ENCODE results near the gene PYGO1.
A peak's percentile ranks its signal among the peaks of the same experiment; 100 is the strongest.
"Not testable (repeated sequence)": the region's sequence is repeated elsewhere in the genome, so short reads cannot be mapped to it uniquely, and the experiment has no call there.

Gene PYGO1, protein sequence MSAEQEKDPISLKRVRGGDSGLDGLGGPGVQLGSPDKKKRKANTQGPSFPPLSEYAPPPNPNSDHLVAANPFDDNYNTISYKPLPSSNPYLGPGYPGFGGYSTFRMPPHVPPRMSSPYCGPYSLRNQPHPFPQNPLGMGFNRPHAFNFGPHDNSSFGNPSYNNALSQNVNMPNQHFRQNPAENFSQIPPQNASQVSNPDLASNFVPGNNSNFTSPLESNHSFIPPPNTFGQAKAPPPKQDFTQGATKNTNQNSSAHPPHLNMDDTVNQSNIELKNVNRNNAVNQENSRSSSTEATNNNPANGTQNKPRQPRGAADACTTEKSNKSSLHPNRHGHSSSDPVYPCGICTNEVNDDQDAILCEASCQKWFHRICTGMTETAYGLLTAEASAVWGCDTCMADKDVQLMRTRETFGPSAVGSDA

DNA sequence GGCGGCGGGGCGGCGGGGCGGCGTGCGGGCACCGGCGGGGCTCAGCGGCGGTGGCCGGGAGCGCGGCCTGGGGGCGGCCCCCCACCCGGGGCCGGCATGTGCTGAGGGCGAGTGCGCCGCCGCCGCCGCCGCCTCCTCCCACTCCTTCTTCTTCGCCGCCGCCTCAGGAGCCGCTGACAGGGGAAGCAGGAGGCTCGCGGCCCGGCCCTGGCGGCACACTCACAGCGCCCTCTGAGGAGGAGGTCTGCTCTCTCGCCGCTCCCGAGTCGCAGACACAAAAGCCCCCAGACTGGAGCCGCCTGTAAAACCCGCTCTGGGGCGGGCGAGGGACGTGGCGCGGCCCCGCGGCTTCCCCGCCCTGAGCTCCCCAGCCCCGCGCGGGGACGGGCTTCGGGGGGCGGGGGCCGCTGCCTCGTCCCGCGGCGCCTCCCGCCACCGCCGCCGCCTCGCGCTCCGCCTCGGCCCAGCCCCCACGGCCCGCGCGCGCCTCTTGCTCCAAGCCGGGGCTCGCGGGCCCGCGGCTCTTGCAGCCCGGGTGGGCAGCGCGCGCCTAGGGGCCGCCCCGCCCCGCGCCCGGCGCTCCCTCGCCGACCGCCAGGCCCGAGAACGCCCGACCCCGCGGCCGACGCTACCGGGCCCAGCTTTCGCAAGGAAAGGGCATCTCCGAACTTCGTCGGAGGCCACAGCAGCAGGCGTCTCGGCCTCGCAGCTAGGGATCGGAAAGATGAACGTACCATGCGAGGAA lies at the start of gene PYGO1:
TSS of gene PYGO1 (minus strand) at position 276 of the 745 bp plus-strand sequence. CDS start 462 bp downstream, outside the sequence.
- DNase-seq, result peak; percentile 4

DNA sequence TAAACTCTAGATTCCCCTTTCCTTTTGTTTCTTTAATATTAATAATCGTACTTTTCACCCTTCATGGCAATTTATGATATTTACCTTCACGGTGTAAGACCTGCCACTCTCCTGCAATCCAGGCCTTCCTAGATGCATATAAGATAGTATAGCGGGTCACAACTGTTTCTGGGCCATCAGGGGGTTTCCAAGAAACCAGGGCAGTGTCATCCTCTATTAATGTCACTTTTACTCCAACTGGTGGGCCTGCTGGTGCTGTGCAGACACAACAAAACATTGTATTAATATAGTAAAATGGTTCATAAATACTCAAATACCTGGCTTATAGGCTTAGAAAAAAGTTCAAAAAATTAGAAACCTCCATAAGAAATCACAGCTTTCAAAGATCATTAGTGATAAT lies 48.9 kb upstream of the PYGO1 start:
- DNase-seq, result no peak

DNA sequence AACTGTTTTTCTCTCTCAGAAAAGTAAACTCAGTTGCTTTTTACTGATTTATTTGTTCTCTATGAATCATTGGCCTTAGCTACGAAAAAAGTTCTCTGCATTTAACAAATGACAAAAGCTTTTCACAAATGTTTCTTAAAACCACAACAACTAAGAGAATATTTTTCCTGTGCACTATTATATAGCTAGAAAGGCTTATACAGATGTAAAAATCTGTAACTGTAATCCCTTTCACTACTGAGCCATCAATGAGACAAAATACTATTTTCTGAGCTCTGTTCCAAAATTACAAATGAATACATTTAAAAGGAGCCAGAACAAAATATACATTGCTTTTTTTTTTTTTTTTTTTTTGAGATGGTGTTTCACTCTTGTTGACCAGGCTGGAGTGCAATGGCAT lies 45.6 kb upstream of the PYGO1 start:
- DNase-seq, result no peak

DNA sequence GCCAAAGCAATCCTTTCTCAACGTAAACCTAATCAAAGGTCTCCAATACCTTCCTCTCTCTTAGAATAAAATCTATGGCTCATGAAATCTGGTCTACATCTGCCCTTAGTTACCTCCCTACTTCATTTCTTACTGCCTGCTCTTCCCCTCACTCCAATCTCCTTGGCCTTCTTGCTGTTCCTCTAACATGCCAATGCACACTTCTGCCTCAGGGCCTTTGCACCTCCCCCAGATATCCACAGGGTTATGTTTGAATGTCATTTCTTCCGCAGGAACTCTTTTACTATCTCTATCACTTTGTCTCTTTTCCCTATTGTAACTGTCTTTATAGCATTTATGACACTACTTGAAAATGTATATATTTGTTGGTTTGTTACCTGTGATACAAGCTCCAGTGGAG lies 44.3 kb upstream of the PYGO1 start:
- no peak for DNase-seq

DNA sequence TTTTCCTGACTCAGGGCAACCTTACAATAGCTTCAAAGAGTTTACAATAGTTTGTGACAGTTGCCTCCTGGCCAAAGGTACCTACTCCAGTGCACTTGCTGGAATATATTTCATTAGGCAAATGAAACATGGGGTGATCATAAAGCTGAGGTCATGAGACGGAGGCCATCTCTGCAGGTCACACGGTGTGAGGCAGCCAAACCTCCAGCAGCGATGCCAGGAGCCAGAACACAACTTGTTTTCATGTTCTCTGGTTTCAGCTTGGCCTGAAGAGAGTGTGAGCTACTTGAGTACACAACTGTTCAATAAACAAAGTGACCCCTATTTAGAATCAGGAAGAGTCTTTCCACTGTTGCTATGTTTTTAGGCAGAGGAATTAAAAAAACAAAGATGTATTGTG lies 42.7 kb upstream of the PYGO1 start:
- DNase-seq, result no peak

DNA sequence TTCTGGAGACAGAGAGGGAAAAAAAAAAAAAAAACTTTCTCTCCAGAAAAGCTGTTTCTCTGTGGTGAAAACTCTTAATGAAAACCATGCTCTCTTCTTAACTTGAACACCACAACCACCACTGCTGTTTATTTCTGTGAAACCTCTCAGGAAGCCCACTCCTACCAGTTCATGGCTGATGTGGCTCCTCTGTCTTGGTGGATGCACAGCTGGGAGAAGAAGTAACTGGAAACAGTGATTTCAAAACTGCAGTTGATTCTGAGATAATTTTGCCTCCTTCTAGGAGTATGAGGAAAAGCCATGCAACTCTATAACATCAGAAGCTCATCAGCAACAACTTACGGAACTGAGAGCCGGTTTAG lies 40.2 kb upstream of the PYGO1 start:
- DNase-seq, result no peak

DNA sequence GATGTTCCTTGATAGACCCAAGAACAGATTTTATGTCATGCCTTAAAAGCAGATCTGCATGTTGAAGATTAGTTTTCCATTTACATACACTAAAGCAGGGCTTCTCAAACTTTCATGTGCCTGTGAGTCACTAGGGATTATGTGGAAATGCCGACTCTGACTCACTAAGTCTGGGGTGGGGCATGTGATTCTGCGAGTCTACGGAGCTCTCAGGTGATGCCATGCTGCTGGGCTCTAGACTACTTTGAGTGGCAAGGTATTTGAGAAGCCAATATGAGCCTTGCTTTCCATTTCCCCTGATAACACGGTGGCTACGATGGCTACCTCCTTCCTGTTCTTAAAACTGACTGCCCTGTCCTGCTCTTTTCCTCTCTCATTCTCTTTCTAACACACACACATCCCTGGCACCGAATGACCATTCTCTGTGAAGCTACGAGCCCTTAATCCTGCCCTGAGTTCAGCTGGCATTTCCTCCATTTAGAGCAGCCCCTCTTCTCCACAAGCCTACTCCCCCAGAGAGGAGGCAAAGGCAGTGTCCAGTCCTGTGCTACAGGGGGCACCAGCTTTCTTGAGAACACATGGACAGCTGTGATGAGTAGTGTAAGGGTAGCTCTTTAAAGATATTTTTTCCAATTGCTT lies 39.7 kb upstream of the PYGO1 start:
- DNase-seq, result no peak

DNA sequence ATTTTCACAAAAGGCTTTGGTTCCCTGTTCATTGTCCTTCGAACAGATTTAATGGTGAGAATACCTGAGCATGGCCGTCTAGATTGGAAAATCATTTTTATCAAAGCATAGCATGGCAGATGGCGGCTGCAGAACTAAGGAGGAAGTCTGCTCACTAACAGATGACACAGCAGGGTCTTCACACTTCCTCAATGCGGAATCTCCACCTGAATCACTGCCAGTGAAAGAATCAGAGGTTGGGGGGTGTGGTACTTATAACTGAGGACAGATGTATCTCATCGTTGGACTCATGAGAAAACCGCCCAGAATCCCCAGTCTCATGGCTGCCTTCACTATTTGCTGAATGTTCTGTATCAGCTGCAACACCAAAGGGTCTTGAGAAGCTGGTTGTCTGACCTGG lies 31.6 kb upstream of the PYGO1 start:
- no peak for DNase-seq

DNA sequence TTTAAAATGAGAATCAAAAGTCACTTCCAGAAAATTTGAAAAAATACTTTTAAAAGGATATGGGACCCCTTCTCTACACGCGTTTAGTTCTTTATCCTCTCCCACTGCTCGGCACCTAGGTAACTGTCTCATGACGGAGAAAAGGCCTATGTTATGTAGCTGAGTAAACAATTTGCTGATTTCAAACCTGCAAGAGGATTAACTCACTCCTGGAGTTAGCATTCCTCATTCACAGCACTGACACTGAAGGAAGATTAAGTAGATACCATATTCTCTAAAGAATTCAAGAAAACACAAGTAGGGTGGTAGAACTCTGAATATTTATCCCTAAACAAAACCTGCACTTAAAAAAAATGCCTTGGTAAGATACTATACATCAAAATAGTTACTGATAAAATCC lies 30.2 kb upstream of the PYGO1 start:
- no peak for DNase-seq

DNA sequence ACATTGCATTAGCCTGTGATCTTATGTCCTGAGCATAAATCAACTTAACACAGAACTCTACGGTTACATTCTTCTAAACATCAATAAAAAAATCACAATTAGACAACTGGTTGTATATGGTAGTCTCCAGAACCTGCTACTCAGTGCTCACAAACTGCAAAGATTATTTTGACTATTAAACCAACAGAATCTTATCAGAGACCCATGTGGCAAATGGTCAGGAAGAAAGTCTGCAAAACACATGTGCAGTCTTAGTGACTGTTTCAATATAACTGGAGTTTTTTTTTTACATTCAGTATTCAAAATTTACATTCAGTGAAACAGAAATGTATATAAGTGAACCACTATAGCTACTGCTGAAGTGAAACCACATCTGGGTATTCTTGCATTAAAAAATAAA lies 27.3 kb upstream of the PYGO1 start:
- DNase-seq, result no peak

DNA sequence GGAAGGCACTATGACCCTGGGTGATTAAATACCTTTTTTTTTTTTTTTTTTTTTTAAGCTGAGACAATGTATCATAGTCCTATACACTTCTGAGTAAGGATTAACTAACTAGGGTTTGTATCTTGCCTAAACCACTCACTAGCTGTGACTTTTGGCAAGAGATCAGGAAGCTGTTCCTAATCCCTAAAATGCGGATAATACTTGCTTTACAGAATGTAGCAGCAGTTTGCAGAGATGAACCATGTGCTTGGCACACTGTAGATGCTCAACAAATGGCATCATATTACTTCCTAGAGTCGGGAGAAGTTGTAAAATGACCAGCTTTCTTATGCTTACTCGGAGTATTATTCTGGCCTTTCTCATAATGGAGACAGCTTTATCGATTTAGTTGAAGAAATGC lies 25.6 kb upstream of the PYGO1 start:
- no peak for DNase-seq

DNA sequence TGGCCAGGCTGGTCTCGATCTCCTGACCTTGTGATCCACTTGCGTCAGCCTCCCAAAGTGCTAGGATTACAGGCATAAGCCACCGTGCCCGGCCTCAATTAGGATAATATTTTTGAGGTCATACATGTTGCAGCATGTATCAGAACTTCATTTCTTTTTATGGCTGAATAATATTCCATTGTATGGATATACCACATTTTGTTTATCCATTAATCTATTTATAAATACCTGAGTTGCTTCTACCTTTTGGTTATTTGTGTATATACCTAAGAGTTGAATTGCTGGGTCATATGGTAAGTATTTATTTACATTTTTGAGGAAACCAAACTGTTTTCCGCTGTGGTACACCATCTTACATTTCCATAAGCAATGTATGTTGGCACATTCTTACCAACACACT lies 18.1 kb upstream of the PYGO1 start:
- DNase-seq, result no peak

DNA sequence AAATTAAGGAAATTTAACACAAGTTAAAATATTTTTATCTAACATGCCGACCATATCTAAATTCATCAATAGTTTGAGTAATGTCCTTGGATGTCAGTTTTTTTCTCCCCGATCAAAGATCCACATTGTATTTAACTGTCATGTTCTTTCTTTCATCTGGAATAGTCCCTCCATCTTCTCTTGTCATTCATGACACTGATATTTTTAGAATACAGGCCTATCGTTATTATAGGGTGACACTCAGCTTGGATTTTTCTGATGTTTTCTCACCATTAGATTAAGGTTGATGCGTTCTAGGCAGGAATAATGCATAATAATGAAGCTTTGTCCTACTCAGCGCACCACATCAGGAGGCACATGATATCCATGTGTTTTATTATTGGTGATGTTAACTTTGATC lies 13.2 kb upstream of the PYGO1 start:
- DNase-seq, result no peak

DNA sequence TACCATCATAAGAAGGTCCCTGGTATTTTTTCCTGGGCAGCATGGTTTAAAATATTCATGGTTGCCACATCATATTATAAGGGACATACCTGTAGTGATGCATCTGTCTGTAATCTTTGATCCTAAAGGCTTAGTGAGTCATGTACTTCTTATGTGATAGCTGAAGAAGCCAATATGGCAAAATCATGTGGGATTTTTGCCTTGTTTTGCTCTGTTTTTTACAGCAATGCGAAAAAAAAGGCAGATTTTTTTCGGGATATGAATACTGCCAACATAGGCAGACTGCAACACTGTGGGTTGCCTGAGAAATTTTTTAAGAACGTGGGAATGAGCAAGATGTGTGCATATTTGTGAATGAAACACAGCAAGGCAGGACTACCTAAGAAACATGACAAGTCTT lies 11.3 kb upstream of the PYGO1 start:
- no peak for DNase-seq

DNA sequence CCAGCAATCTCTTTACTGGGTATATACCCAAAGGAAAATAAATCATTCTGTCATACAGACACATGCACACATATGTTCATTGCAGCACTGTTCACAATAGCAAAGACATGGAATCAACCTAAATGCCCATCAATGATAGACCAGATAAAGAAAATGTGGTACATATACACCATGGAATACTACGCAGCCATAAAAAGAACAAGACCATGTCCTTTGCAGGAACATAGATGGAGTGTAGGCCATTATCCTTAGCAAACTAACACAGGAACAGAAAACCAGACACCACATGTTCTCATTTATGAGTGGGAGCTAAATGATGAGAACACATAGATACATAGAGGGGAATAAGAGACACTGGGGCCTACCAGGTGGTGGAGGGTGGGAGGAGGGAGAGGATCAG lies 4.9 kb upstream of the PYGO1 start:
- DNase-seq, result not testable (repeated sequence)

DNA sequence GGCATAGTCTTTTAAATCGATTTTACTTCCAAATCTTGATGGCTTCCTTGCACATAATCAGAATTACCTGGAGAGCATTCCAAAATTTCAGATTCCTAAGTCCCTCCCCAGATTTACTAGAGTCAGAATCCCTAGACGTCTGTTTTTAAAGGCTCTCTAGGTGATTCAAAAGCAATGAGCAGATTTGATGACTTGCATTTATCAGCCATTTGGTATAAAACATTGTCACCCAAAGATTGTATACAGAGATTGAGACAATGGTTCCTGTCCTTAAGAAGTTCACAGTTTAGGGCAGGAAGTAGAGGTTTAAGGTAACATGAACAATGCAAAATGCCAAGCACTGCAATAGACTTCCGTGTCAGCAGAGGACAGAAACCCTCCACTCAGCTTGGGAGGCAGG lies 2.6 kb upstream of the PYGO1 start:
- no peak for DNase-seq

DNA sequence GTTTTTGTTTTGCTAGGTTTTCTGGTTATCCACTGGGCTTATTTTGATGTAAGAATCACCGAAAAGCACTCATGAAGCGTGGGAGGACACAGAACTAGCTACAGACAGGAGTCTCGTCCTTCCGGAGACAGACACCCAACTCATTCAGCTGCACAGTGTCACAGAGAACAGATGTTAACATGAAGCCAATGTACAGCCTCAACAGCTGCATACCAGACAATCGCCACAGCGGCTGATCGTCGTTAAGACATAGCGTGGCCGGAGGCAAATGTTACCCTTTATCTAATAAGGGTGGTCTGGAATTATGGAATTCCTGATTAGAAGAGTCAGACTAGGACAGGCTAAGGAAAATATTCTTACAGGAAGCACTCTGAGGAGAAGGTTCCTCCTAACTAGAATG lies 1.1 kb upstream of the PYGO1 start:
- no peak for DNase-seq

DNA sequence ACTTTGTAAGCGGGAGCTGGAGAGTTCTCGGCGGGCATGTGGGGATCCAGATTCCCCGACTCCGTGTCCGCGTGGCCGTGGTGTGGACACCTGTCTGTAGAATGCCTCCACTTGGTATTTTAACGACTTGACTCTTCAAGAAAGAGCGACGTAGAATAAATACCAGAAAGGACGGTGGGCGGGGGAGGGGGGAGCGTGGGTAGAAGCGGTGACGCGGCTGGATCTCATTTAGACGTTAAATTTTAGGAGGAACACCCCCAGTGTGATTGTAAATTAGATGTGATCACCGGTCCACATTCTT lies 620 bp upstream of the PYGO1 start:
- no peak for DNase-seq

DNA sequence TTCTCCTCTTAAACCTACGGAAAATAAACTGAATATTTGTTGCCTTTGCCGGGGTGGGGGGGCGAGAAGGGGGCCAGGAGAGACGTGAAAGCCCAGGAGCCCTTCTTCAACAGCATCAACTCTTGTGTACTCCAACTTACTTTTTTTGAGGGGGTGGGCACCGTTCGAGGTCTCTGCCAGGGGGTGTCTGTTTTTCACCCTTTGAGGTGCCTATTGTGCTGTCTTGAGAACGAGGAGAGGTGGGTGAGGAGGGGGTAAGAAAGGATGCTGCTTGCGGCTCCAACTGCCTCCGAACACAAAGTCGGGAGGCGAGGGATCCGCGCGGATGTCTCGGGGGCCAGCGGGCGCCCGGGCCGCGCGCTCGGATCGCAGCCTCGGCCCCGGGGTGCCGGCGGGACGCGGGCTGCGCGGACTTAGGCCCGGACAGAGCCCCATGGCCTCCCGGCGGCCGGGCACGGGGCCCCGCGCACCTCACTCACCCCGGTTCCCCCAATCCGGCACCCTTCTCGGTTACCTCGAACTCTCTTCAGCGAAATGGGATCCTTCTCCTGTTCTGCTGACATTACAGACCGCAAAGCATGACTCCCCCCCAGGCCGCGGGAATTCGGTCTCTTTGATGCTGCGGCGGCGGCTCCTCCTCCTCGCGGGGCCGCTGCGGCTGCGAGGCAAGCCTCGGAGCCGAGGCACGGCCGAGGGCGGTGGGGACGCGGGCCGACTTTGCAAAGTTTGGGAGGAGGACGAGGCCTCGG lies 650 bp downstream of the PYGO1 start:
- peak; percentile 1 for DNase-seq

DNA sequence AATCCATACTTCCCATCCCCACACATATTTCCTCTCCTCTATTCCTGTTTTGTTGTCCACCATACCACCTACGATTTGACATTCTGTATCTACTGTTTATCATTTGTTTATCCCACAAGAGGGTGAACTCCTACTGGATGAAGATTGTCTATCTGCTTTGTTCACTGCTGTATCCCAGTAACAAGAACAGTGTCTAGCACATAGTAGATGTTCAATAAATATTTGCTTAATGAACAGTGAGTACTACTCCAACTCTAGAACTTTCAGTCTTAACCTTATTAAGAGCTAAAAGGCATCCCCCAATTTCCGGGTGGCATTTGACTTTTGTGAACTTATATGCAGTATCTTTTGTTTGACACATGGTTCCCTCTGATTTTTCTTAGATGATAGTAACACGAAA lies 1.3 kb downstream of the PYGO1 start:
- DNase-seq, result no peak

DNA sequence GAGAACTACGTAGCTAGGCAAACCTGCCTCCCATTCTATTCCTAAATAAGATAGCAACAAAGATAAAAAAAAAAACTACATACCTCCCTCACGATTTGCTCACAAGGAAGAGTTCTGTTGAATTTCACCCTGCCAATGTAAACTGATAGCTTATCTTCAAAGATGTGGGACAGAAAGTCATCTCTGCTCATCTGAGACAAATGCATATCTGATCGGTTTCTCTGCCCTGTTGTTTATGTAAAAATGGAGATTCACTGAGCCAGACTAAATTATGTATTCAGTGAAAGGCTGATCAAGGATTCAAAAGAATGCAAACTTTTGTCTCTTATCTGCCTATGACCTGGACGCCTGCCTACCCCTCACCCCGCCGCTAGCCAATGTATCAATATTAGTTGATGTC lies 11.2 kb downstream of the PYGO1 start:
- DNase-seq, result no peak

DNA sequence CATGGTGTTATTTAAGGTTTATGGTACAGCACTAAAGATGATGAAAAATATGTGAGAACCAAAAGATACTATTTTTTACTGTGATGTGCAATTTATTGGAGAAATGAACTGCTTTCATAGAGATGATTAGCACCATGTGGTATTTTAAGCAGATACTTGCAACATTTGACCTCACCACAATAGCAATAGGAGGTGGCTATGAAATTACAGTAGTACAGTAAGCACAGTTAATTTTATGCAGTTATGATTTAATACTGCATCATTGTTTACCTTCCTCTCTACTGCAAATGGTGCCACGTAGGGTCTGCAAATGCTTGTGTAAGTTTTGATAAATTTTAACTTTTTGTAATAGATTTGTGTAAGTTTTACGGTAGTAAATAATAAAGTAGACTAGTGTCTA lies 14.0 kb downstream of the PYGO1 start:
- DNase-seq, result no peak

DNA sequence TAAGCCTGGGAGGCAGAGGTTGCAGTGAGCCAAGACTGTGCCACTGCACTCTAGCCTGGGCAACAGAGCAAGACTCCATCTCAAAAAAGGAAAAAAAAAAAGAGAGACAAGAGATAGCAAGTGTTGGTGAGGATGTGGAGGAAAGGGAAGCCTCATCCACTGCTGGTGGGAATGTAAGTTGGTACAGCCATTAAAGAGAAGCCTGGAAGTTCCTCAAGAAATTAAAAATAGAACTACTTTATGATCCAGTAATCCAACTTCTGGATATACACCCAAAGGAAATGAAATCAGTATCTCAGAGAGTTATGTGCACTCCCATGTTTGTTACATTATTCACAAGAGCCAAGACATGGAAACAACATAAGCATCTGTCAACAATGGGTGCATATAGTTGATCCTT lies 14.9 kb downstream of the PYGO1 start:
- DNase-seq, result no peak

Measured in activated CD4-positive, alpha-beta T cell treated with anti-CD3 and anti-CD28 coated beads, Interleukin-2, amount 50 U/mL, for 1 hour (primary cell).